ENCODE measurements around the gene CHST13.

DNA sequence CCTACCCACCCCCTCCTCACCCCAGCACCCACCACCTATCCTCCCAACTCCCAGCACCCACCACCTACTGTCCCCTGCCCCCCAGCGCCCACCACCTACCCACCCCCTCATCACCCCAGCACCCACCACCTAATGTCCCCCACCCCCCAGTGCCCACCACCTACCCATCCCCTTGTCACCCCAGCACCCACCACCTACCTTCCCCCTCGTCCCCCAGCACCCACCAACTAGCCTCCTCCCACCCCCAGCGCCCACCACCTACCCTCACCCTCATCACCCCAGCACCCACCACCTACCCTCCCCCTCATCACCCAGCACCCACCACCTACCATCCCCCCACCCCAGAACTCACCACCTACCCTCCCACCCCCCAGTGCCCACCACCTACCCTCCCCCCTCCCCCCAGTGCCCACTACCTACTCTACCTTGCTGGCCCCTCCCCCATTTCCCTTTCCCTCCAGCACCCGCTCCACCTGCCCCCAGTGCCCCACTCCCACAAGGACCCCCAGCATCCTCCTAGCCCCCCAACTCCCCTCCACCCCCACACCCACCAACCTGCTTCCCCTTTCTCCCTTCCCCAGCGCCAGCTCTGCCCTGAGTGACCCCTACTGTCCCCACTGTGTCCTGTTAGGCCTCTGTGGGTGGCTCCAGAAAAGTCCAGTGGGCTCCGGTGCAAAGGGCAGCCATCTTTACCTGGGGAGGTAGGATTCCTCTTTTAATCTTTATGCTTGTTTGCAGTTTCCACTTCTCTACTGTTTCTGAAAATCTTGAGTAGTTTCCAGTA lies 7.6 kb upstream of the CHST13 start:
- no peak for TF ChIP-seq RFX5 (IDR thresholded peaks at IDR 0.05; ENCODE audit: low read depth, low read length)
- TF ChIP-seq POLR2A (IDR thresholded peaks at IDR 0.05; ENCODE audit: low read depth, low read length), result no peak
- TF ChIP-seq, protein P1, sequence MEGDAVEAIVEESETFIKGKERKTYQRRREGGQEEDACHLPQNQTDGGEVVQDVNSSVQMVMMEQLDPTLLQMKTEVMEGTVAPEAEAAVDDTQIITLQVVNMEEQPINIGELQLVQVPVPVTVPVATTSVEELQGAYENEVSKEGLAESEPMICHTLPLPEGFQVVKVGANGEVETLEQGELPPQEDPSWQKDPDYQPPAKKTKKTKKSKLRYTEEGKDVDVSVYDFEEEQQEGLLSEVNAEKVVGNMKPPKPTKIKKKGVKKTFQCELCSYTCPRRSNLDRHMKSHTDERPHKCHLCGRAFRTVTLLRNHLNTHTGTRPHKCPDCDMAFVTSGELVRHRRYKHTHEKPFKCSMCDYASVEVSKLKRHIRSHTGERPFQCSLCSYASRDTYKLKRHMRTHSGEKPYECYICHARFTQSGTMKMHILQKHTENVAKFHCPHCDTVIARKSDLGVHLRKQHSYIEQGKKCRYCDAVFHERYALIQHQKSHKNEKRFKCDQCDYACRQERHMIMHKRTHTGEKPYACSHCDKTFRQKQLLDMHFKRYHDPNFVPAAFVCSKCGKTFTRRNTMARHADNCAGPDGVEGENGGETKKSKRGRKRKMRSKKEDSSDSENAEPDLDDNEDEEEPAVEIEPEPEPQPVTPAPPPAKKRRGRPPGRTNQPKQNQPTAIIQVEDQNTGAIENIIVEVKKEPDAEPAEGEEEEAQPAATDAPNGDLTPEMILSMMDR (conservative IDR thresholded peaks at IDR 0.05; ENCODE audit: low read depth, low read length), result no peak
